Adrenal gland (tissue), 12 donors: ENCODE measurements around the gene USP11. TPM values are rescaled to one million over a fixed set of nuclear protein-coding genes. Genes with fewer than 3 reads are reported as not detected.

Experiments used
- DNase-seq, 7 donors: peaks; one replicate each; pipeline ENCODE4 v3.0.0-alpha.2; 2019 to 2020
- H3K27ac ChIP-seq, 5 donors: fragments of 200-600 bp; sonication (generic) in 4 of 5; 1 replicate in 3 of 5; 2 replicates in 2 of 5; pipeline versions ENCODE4 v1.5.1 to v1.8.0; 2016 to 2020; ENCODE audit warnings: mild to moderate bottlenecking in 1 of 5
- H3K27me3 ChIP-seq: fragments of 200-600 bp; 2 replicates; pipeline ENCODE4 v1.8.0; 2021
- H3K36me3 ChIP-seq, 2 donors: fragments of 200-600 bp; replicated peaks in 1 of 2; 1 replicate in 1 of 2; 2 replicates in 1 of 2; pipeline versions ENCODE4 v1.5.1 to v1.8.0; 2018 to 2022
- H3K4me1 ChIP-seq, 2 donors: fragments of 200-600 bp; replicated peaks in 1 of 2; 1 replicate in 1 of 2; 2 replicates in 1 of 2; pipeline versions ENCODE4 v1.5.1 to v1.8.0; 2018 to 2021
- H3K4me3 ChIP-seq, 4 donors: fragments of 200-600 bp; sonication (generic) in 3 of 4; one replicate each; pipeline ENCODE4 v1.5.1; 2016 to 2018
- H3K9me3 ChIP-seq, 3 donors: fragments of 200-600 bp; sonication (generic) in 1 of 3; replicated peaks in 1 of 3; 1 replicate in 2 of 3; 2 replicates in 1 of 3; pipeline versions ENCODE4 v1.5.1 to v1.8.0; 2016 to 2021
- POLR2A ChIP-seq, 2 donors: fragments of 450-650 bp; IDR thresholded peaks; one replicate each; pipeline ENCODE4 v1.6.1; 2017; ENCODE audit warnings: antibody characterized with exemption in 2 of 2, mild to moderate bottlenecking in 2 of 2, moderate library complexity in 1 of 2
- WGBS, 4 donors: extraction: QIAGEN DNeasy Blood & Tissue Kit in 2 of 4; methylation state at CpG; one replicate each; pipeline versions ENCODE4 v1.1.5 to v1.1.7; 2013 to 2017; 5-methylcytosine and 5-hydroxymethylcytosine counted together
- intact Hi-C, 2 donors: fragments of 100-400 bp; cut with DNase I; formaldehyde crosslinking; loops; one replicate each; pipeline versions ENCODE4 v1.14.1 to v1.15.0; 2022 to 2023
- polyA plus RNA-seq, 3 donors: library from polyadenylated mRNA; stranded (reverse); fragments of 200-250 nt in 2 of 3; fragments of 350-450 nt in 1 of 3; fragmentation: Illumina TruSeq in 1 of 3; extraction: RNeasy Lipid Tissue Mini Kit (QIAGEN cat#74804) in 1 of 3; gene quantifications; one replicate each; pipeline ENCODE4 v1.2.3, GENCODE V29; 2013 to 2014
- total RNA-seq, 9 donors: library from RNA; depleted of rRNA in 4 of 9; stranded (reverse); fragments of >200 nt in 4 of 9; fragments of 120-200 nt in 1 of 9; fragmentation: NEBNext Ultra II Directional in 1 of 9; extraction: Animal tissue kit (Norgen Biotek cat#: 25700) in 1 of 9; gene quantifications; one replicate each; pipeline versions ENCODE4 v1.1.0 to v1.2.4, GENCODE V29; 2013 to 2023
- TF ChIP-seq, protein P1 (sequence below), 6 experiments: fragments of 450-650 bp in 4 of 6; fragments of 200-600 bp in 2 of 6; sonication (generic) in 1 of 6; IDR thresholded peaks; 1 replicate in 5 of 6; 2 replicates in 1 of 6; pipeline versions ENCODE4 v1.5.1 to v1.8.0; 2016 to 2021; ENCODE audit warnings: antibody characterized with exemption in 6 of 6, mild to moderate bottlenecking in 2 of 6, moderate library complexity in 1 of 6
- donor health status: healthy with polysubstance abuse.
- donor health status: Bipolar disorder and iron deficiency.
- donor health status: DM: yes; HTN: yes; CAD: no.
- donor health status: DM: no; HTN: no; CAD: no.
- donor health status: DM: no; HTN: no; CAD: no.
- donor health status: DM: yes; HTN: yes; CAD: no.

The USP11 gene
- total and polyA plus RNA-seq, 12 donors, result 27.4 to 63.0 (median 52.1) TPM

DNA sequence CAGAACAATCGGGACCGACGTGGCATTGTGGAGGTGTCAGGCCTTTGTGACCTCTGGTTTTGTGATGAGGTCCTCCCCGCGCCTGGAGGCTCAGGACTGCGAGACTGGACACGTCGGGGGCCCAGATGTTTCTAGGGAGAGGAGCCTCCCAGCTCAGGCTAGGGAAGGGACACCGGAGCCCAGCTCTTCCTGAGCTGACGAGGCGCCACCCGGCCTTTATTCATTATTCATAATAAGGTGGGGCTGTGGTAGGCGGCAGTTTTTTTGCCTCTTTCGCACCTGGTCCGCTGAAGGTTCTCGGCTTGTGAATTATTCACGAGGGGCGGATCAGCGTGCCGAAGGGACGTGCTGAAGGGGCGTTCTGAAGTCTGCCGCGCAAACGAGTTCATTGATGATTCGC, 41.5 kb upstream of the USP11 start:
- Histone ChIP-seq H3K4me3 (peak overlapping the region in 2 of 4 donors; percentile 16 to 47), H3K4me1 (peaks cover 19 to 26% of the 10 kb centered on the region in 2 donors), H3K27me3 (no peaks in the 10 kb centered on the region), H3K9me3 (no peaks in the 10 kb centered on the region), H3K36me3 (peaks cover 0 to 1% of the 10 kb centered on the region in 2 donors), H3K27ac (no peak overlapping the region)
- 25 to 40% (median 32%) methylated on average over 18 to 26 of the region's 26 CpGs for WGBS, 4 donors
- intact Hi-C loops, result loop anchor here in 1 of 2 donors (10.0 kb wide), 2 partner anchors 193 to 333 kb away; no protein-coding TSS in a partner anchor
- no peak for TF ChIP-seq POLR2A (IDR thresholded peaks at IDR 0.05)
- TF ChIP-seq, protein P1, sequence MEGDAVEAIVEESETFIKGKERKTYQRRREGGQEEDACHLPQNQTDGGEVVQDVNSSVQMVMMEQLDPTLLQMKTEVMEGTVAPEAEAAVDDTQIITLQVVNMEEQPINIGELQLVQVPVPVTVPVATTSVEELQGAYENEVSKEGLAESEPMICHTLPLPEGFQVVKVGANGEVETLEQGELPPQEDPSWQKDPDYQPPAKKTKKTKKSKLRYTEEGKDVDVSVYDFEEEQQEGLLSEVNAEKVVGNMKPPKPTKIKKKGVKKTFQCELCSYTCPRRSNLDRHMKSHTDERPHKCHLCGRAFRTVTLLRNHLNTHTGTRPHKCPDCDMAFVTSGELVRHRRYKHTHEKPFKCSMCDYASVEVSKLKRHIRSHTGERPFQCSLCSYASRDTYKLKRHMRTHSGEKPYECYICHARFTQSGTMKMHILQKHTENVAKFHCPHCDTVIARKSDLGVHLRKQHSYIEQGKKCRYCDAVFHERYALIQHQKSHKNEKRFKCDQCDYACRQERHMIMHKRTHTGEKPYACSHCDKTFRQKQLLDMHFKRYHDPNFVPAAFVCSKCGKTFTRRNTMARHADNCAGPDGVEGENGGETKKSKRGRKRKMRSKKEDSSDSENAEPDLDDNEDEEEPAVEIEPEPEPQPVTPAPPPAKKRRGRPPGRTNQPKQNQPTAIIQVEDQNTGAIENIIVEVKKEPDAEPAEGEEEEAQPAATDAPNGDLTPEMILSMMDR (IDR thresholded peaks at IDR 0.05), result no peak
- no peak for DNase-seq

DNA sequence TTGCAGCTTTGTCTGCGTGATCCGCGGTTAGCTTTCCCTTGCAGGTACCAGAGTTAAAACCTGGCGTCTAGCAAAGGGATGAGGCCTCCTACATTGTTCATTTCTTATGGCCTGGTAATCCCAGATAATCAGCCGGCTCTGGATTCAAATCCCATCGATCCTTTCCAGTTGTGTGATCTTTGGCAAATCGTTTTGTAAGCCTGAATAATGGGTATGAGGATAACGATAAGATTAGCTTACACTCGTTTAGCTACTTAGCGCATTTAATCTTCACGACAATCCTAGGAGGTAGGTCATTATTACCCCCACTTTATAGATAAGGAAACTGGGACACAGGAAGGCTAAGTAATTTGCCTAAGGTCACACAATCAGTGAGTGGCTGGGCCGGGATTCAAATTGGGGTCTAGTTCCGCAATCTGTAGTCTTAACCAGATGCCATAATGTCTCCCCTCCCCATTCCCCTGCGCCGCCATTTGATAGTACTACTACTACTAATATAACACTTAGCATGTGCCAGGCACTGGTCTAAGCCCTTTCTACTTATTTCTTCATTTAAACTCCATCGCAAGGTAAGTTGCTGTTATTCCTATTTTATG, 40.9 kb upstream of the USP11 start:
- no peak for TF ChIP-seq POLR2A (IDR thresholded peaks at IDR 0.05)
- TF ChIP-seq, protein P1 (IDR thresholded peaks at IDR 0.05), result no peak
- H3K4me3 ChIP-seq, result peak overlapping the region in 1 of 4 donors; percentile 47
- H3K9me3 ChIP-seq, result no peaks in the 10 kb centered on the region
- WGBS, 4 donors, result 62 to 68% (median 65%) methylated on average over 10 to 16 of the region's 16 CpGs
- DNase-seq, result no peak
- H3K27ac ChIP-seq, result no peak overlapping the region
- no peaks in the 10 kb centered on the region for H3K27me3 ChIP-seq
- intact Hi-C loops, result loop anchor here in 1 of 2 donors (10.0 kb wide), 2 partner anchors 193 to 333 kb away; no protein-coding TSS in a partner anchor
- H3K4me1 ChIP-seq, result peaks cover 25 to 31% of the 10 kb centered on the region in 2 donors
- H3K36me3 ChIP-seq, result no peaks in the 10 kb centered on the region

DNA sequence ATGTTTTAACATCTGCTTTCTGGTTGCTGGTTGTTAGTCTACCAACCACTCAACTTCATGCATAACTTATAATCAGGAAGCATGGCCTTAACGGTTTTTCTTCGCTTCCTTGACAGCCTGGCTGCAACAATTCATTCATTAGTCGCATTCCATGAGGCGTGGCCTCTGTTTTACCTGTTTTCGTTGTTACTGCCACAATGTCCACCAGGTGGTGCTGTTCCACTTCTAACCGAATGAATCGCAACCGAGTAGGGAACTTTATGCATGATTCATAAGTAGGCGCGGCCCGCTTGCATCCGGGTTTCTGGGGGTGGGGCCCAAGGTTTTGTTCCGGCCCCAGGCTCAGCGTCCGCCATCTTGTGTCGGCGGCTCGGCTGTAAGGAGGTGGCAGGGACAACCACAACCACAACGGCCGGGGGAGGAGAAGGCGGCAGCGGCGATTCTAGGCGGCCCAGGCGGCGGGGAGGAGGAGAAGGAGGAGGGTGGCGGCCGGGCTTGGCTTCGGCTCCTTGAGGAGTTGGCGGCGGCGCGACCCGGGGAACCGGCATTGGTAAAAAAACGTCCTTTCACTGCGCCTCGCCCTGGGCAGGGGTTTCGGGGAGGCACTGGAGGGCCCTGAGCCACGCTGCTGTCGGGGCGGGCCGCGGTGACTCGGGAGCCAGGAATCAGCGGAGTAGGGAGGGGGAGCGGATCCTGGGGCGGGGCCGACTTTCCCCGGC, 39.2 kb upstream of the USP11 start, which contains the start of gene UBA1:
TSS of gene UBA1 (plus strand) at position 355 of the 719 bp plus-strand sequence. CDS start 4,974 bp downstream, outside the sequence.
- Histone ChIP-seq H3K27ac (peak within 1 kb of the TSS; percentile 69 to 99 (median 93)), H3K36me3 (peaks cover 0 to 3% of the 10 kb centered on the region in 2 donors), H3K4me1 (peaks cover 38 to 47% of the 10 kb centered on the region in 2 donors), H3K4me3 (peak within 1 kb of the TSS in 3 of 4 donors; percentile 25 to 94 (median 75)), H3K9me3 (no peaks in the 10 kb centered on the region), H3K27me3 (no peaks in the 10 kb centered on the region)
- WGBS, 4 donors, result 0% methylated on average over 8 to 50 of the region's 50 CpGs
- peak; percentile 71 to 89 for TF ChIP-seq POLR2A (IDR thresholded peaks at IDR 0.05)
- TF ChIP-seq, protein P1 (IDR thresholded peaks at IDR 0.05), result peak; percentile 79 to 98 (median 90)
- intact Hi-C loops, result loop anchor here in 1 of 2 donors (10.0 kb wide), 2 partner anchors 191 to 331 kb away; no protein-coding TSS in a partner anchor
- DNase-seq, result peak; percentile 94 to 99 (median 97)

DNA sequence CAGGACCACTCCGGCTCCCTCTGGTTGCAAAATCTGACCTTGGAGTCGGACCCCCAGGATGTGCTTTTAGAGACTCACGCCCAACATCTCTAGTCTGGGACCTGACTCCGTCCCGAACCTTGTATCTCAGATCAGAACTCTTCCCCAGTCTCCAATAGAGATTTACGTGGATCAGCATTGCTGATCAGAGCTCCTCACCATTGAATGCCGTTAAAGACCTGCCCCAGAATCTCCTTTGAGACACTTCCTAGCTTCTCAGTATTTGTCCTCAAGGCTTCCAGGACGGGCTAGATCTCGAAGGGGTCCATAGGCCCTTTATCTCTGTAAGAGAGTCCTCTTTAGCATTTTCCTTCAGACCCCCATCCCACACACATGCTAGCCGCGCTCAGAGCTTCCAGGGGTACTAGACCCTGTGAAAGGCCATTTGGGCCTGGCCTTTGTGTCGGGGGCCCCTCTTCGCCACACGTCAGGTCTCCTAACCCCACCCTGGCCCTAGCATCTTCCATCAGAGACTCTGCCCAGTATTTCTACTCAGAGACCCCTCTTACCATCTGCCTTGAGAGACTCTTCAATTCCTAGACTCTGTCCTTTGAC, 38.5 kb upstream of the USP11 start:
- DNase-seq, result no peak
- 2 to 28% (median 15%) methylated on average over 8 to 14 of the region's 14 CpGs for WGBS, 4 donors
- Histone ChIP-seq H3K36me3 (peaks cover 0 to 9% of the 10 kb centered on the region in 2 donors), H3K27me3 (no peaks in the 10 kb centered on the region), H3K4me1 (peaks cover 38 to 52% of the 10 kb centered on the region in 2 donors), H3K27ac (peak overlapping the region; percentile 69 to 99 (median 93)), H3K4me3 (peak overlapping the region in 2 of 4 donors; percentile 75 to 94), H3K9me3 (no peaks in the 10 kb centered on the region)
- TF ChIP-seq POLR2A (IDR thresholded peaks at IDR 0.05), result no peak
- TF ChIP-seq, protein P1 (IDR thresholded peaks at IDR 0.05), result no peak
- intact Hi-C loops, result loop anchor here in 1 of 2 donors (10.0 kb wide), 2 partner anchors 191 to 331 kb away; no protein-coding TSS in a partner anchor
